GM12891 (cell line): ENCODE results near the gene FNIP1.

Experiments
- POLR2AphosphoS5 ChIP-seq: IDR thresholded peaks from 2 replicates; pipeline ENCODE4 v1.6.1; 2011; ENCODE audit warnings: low read depth, low read length, control low read depth
- SPI1 ChIP-seq: IDR thresholded peaks from 2 replicates; pipeline ENCODE4 v1.6.1; 2011; ENCODE audit warnings: low read depth, low read length, control low read depth

- TF ChIP-seq SPI1 (no peak), POLR2AphosphoS5 (no peak)
These were observed 152.4 kb downstream of the FNIP1 start for GRCh38 chr5:131644370-131644769.
